NCI-H748 (cell line): ENCODE measurements around the gene RCAN2.

Experiments used
- DNase-seq: peaks from one replicate; lab custom pipeline; 2025; ENCODE audit not compliant: unreplicated experiment; lab: John Stamatoyannopoulos, UW

RCAN2 gene

DNA sequence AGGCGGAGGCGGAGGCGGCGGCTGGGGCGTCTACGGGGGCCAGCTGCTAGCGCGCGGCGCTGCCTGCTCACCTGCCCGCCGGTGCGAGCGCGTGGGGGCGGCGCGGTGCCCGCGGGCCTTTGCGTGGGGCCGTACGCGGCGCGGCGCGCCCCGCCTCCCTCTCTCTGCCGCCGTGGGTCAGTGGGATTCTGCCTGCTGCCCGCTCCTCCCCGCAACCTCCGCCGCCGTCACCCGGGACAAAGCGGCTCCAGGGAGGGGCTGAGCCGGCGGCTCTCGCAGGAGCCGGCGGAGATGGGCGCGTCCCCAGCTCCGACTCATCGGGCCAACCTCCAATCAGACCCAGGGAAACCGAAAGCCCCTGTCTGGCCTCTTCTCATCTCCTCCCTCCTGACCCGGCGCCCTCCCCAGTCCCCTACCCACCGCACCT lies at the start of gene RCAN2:
Gene RCAN2 (minus strand): TSS at position 249 of the 427 bp plus-strand sequence.
- peak; percentile 88 for DNase-seq

DNA sequence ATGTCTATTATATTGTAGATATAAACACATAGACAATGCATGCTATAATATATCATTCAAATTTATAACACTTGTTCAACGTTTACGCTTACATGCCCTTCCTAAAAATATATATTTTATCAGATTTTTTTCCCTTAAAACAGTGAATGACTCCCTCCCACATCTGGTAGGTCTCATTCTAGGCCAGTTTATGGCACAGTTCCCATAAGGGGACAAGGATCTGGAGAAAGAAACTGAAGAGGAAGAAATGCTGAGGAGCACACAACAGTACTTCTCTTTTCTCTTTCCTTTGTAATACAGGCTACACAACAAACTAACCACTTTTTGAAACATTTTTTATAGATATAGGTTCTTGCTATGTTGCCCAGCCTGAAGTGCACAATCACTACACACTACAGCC lies 48.6 kb upstream of the RCAN2 start:
- DNase-seq: no peak

DNA sequence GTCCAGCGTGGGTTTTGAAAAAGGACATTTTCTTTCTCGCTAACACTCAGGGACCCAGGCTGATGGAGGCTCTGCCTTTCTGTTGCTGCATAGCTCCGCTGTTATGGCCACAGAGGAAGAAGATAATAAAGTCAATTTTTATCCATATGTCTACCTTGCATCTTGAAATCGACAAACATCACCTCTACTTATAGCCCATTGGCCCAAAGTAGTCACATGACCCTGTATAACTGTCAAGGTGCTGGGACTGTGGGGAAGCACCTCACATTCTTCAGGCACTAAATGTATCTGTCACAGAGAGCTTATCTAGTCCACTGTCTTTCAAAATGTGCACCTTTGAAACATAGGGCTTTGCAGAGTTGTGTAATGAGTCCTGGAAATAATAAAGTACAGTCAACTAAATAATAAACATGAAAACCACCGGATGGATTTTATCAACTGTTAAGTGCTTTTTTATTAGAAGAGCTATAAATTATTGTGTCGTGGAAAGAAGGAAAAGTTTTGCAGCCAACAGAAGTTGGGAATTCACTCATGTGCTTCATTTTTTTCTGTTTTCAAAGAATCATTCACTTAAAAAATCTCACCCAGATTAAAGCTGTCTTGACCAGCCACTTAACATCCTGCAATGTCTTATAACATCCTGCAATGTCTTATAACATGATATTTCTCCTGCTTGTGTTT lies 47.7 kb upstream of the RCAN2 start:
- no peak for DNase-seq

DNA sequence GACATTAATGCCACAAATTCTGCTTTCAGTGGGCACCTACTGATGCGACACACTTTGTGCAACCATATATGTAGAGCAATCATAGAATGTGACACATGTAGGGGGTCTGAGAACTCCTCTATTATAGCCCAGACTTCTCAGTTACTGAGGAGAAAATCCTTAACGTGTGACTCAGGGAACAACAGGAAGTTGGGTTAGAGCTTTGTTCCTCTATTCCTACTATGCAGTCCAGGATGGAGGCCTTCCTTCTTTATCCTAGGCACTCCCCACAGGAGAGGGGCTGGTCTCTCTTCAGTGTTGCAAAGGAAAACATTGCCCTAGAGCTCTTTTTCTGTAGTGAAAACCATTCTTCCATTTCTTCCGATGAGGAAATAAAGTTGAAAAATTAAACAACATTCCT lies 39.6 kb upstream of the RCAN2 start:
- DNase-seq: no peak

DNA sequence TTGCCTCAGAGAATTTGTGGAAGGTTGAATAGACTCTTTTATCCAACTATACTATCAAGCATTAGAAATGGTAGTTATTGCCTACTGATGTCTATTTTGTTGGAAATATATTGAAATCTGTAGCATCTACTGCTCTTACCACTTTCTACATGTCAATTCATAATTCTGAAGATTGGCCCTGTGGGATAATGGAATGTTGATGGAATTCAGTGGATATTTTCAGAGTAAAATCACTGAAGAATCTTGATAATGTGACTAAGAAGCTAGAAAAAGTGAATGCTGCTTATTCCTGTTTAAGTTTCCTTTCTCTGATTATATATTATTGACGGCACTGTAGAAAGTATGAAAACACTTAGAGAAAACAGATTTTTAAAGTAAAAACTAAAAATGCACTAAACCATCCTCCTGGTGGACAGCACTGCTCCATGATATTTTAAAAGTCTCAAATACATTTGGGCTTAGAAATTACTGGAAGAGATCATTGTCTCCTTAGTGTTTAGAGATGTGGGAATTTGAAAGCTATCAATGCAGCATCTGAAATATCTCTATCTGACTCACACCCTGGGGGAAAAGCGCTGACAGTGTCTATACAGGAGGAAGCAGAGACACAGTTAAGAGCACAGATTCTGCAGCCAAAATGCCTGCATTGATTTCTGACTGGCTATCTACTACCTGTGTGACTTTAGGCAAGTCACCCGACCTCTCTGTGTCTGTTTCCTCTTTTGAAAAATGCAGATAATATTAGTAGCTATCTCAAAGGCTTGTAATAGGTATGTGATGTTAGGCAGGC lies 37.9 kb upstream of the RCAN2 start:
- DNase-seq: no peak

DNA sequence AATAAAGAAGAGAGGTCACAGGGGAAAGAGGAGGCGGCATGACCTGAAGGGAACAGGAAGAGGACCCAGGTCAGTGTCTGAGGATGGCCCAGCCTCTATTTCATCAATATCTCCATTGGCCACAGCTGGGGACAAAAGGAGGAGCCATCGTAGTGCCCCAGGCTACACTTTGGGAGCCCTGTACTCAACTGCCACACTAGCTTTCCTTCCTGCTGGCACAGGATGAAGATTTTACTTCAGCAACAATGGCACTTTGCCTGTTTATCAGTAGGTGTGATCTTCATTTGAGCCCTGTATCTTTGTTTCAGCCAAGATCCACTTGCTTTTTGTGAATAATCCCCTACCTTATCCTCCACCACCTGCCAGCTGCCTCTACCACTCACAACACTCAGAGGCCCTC lies 35.4 kb upstream of the RCAN2 start:
- DNase-seq: no peak

DNA sequence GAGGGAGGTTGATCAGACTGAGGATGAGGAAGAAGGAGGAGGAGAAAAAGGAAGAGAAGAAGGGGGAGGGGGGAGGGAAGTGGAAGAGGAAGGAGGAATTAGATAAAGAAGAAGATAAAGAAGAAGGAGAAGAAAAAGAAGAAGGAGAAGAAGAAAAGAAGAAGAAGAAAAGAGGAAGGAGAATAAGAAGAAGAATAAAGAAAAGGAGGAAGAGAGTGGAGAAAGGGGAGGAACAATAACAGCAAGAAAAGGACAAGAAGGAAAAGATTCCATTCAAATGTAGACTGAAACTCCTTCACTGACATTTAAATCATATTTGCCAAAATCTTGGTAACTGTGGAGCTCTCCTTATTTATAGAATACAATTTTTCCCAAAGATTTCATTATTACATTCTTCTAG lies 34.3 kb upstream of the RCAN2 start:
- DNase-seq: no peak

DNA sequence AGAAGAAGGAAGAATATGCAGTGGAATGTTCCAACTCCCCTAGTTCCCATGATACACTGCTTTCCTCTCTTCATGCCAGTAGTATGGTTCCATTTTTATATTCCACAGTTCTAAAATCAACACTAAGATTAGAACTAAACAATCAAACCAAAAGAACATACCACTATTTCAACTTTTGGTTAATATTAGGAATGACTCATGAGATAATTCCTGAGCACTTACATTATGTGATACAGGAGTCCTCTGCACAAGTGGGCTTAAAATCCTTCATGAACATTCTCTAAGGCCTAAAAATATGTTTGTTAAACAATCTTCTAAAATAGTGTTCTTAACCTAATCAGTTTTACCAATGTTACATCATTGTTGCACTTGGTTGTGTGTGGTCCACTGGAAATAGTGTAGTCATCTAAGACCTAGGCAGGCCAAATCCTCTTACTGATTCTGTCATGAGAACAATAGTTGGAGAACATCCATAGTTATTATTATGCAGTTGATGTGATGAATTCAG lies 30.3 kb upstream of the RCAN2 start:
- no peak for DNase-seq

DNA sequence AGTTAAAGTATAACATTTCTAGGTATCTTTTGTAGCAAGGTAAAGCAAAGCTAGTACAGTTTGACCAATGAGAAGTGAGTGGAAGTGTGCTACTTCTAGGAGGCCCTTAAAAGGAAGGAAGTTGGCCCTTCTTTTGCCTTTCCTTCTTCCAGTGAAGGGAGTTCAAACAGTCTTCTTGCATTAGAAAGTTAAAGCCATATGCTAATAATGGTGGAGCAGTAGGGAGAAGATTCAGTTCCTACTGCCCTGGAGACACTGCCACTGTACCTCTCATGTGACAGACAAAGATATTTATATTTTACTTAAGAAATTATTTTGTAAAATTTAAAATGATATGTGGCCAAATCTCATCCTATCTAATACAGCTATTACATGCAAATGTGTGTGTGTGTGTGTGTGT lies 26.0 kb upstream of the RCAN2 start:
- no peak for DNase-seq

DNA sequence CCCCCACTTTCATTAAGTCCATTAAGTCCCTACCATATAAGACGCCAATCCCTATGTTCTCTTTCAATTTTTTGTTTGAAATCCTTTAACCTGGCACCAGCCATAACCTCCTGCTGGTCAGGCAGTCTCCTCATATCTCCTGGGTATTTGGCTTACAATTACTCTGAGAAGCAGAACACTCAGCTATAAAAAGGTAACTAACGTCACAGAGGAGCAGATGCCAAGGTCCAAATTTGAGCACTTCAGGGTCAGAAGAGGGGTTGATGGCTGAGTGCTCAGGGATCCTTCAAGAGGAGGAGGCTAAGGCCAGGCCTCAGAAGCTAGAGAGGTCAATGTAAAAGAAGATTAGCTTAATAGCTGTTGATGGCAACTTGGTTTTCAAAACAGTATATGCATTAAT lies 22.3 kb upstream of the RCAN2 start:
- no peak for DNase-seq

DNA sequence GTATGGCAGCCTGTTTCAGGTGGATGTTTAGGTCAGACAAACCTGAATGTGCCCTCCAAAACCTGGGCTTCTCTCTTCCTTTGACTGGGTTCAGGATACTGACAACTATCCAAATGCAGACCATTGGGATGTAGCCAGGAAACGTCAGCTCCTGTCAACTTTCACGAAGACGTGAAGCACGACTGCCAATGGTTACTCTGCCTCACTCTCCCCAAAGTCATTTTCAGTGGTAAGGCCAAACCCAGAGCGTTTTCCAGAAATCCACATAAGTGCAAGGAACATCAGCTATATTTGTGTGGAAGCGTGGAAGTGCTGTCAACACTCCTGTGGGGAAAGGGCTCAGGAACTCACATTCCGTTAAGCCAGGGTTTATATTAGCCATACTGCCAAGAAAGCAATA lies 20.1 kb upstream of the RCAN2 start:
- no peak for DNase-seq

DNA sequence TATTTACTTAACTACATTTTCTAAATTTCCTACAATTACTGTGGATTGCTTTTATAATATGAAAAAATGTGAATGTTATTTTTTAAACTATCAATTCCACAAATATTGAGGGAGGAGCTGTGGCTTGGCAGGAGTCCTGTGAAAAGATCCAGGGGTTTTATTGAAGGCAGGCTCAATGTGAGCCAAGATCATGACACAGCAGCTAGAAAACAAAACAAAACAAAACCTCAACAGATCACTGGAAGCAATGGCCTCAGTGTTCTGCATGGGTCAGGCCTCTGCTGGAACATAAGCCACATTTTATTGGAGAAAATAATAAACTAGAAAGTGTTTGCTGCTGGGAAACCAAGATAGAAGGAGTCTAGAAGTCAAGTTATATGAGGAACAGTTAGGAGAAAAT lies 19.4 kb upstream of the RCAN2 start:
- no peak for DNase-seq

DNA sequence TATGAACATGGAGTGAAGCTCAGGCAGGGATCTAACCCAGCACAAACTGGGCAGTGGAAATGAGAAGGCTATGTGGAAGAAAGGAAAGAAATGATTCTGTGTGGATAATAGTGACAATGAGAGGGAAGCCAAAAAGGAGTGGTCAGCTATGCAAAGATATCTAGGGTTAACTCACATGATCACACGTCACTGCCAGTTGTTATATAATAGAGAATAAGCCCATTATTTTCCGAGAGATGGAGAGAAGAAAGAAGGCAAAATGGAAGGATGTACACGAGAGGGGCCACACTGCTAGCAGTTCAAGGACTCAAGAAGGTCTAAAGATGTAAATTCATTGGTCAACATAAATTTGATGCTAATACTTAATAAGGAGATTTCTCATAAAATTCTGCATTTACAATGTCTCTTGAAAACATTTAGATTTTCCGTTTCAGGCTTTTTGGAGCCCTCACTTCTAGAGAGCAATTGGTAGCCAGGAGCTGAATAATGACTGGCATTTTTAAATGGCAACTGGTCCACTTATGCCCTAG lies 18.8 kb upstream of the RCAN2 start:
- no peak for DNase-seq

DNA sequence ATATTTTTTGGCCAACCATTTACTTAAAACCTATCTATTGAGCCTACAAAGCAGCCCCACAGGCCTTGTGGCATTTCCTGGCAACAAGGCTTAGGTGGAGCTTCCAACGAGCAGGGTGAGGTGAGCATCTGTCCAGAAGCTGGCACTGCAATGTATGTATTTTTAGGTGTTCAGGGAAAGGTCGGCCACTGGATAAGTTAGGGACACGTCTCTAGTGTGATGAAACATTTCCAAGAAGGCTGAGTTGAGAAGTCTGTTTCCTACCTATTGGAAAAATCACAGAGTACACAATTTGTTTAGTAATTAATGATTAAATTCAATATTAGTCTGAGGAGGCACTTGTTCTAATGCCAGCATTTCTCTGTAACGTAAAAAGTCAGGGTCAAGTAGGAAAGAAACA lies 17.8 kb upstream of the RCAN2 start:
- no peak for DNase-seq

DNA sequence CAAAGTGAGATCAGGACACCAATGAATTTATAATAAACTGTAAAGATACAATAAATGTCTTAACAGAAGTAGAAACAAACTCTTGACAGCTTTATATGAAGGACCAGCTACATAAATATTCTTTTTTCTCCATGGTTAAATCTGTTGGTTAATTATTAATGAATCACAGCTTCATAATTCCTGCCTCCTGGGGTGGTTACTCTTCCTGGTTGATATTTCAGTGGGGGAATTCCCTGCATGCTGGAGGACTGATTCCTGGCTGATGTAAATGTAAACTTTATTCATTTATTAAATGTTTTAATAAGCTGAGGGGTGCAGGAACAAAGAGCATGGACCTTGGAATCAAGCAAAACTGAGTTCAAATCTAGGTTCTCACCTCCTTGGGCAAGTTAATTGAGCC lies 16.2 kb upstream of the RCAN2 start:
- DNase-seq: no peak

DNA sequence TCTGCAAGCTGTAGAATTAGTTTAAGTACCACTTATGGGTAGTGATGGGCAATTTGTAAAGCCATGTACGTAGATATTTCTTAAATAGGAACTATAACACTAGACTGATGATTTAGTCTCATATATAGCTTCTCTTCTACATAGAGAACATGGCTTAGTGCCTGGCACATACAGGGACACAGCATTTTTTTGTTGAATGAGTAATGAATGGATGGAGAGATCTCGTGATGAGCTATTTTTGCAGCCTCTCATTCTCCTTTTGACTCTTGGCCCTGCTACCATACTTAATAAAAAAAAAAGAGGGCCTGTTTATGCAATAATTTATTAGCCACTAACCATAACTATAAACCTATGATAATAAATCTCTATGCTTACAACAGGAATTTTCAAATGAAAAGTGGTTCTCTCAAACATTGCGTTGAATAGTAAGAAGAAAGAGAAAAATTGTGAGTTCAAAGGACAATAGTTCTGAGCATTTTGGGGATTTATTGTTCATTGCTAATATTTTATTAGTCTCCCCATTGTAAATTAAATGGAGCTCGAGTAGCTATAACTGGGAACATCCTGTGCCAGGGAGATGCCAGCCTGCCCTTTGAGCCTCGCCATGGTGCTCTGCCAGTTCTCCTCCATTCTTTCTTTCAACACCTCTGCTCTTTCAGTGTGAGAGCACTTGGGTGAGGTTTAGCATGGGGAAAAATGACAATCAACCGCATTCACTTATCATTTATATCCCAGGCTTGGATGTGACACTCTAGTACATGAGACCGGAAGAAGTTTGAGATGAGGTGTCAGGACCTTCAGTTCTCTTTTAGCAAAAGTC lies 14.7 kb upstream of the RCAN2 start:
- no peak for DNase-seq

DNA sequence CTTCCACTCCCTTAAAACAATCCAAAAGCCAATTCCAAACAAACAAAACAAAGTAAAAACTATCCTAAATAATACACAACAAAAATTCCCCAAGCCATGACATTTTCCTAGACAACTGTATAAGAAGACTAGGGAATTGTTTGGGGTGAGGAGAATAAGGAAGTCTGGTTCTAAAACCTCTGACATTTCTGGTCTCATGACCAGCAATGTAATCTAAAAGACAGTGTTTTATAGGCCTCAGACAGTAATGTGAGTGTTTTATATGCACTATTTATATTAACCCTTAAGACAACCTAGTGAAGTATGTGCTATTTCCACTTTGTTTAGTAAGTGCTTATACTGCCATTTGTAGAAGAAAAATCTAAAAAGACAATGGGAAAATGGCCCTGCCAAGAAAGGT lies 13.0 kb upstream of the RCAN2 start:
- DNase-seq: no peak

DNA sequence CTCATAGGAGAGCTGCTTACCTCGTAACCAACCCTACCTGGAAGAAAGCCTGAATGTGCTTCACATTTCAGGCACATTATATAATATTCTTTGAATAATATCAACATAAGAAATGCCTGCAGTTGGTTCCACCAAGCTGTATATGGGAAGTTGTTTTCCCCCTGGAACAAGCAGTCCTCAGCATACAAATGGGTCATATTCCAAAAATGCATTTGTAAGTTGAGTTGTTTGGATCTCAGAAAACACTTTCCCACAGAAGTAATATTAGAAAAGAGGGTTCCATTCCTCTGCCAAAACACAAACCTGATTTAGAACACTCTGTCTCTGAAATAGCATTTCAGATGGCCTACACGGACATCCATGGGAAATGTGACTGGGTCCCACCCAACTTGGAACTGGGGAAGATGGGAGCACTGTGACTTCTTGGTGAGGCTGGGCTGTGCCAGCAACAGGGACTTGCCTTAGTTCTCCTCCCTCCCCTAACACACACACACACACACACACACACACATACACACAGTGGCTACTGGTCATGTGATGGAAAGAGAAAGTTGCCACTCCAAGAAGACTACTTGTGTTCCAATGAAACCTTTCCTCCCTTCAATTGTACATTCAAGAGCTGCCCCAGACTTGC lies 11.4 kb upstream of the RCAN2 start:
- no peak for DNase-seq

DNA sequence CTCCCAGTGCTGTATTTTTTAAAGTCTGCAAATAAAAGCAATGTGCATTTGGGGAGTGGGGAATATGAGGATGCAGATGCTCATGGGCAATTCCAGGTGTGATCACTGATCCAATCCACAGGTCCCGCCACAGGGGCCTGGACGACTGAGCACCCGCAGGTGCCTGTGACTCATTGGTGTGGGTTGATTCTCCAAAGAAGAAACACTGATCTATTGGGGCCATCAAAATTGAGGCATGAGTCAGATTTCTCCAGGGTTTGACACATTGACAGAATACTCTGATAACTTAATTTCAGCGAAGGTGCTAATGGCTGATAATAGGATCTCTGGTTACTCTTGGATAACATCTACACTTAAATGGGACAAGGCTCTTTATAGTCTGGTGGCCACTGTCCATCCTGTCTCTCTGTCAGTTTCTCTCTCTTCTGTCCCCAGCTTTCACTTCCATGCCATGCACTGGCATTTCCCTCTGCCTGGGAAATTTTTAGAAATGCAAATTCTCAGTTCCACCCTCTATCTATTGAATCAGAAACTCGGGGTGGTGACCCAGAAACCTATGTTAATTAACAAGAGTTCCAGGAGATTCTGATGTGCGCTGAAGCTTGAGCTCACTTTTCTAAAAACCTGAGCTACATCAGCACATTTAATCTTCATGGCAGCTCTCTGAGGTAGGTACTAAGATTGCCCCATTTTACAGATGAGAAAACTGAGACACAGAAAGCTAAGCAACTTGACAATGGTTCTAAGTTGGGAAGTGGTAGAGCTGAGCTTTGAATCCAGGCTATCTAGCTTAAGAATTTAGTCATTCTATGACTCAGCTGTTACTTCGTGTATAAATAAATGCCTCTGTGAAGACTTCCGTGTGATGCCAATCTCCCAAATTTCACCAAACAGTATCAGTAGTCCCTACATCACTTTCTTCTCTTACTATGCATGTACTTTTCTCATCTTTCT lies 10.2 kb upstream of the RCAN2 start:
- DNase-seq: no peak

DNA sequence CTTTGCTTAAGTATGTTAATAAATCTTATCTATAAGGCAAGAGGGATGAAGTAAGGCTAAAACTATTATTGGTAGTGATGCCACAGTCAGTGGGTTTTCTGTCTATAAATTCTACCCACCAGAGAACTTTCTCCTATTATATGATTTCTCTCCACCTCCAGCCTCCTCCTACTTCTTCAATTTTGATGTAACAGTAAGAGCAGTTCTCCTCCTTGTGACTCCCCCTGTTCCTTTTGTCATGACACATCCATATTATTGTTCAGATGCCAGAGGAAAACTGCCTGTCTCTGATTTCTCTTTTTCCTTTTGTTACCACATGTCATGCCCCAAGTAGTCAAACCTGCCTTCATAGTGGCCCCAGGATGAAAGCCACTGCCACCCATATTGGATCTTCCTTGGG lies 9.1 kb upstream of the RCAN2 start:
- no peak for DNase-seq
